ENCODE measurements around the gene TMEM72.

Gene TMEM72

DNA sequence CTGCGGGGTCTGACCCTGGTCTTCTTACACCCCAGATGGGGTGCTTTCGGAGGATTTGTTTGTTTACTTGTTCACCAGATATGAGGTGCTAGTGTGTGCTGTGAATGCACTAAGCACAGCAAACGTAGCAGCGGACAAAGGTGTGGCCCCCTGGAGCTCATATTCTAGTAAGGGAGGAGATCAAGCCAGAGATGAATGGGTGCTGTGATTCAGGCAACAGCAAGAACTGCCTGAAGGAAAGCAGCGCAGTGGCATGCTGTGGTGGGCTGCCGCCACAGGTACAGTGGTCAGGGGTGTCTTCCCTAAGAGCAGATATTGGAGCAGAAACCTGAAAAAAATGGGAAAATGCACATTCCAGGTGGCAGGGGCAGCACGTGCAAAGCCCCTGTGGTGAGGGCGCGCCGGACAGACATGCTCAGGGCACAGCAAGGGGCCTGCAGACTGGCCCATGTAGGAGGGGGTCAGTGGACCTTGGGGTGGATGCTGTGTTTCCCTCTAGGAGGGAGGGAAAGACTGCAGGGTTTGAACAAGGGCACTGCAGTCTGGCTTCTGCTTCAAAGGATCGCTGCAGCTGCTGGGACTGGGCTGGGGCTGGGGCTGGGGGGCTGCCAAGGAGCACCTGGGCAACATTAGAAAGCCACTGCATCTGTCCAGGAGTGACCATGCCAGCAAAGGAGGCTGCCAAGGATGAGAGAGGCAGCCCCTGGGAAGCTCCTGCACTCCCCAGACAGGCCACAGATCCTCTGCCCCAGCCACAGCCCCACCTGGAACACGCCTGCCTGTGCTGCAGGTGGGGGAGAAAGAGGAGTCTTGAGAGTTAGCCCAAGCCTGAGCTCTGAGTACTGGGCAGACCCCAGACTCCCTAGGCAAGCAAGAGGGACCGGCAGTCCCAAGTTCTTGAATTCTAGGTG is 68.4 kb downstream of the TMEM72 start:
- H3K4me3 ChIP-seq (ENCODE audit: low read depth, low read length): no peak overlapping the region
- no peak for DNase-seq (ENCODE audit: low read depth)
- TF ChIP-seq, protein P1, sequence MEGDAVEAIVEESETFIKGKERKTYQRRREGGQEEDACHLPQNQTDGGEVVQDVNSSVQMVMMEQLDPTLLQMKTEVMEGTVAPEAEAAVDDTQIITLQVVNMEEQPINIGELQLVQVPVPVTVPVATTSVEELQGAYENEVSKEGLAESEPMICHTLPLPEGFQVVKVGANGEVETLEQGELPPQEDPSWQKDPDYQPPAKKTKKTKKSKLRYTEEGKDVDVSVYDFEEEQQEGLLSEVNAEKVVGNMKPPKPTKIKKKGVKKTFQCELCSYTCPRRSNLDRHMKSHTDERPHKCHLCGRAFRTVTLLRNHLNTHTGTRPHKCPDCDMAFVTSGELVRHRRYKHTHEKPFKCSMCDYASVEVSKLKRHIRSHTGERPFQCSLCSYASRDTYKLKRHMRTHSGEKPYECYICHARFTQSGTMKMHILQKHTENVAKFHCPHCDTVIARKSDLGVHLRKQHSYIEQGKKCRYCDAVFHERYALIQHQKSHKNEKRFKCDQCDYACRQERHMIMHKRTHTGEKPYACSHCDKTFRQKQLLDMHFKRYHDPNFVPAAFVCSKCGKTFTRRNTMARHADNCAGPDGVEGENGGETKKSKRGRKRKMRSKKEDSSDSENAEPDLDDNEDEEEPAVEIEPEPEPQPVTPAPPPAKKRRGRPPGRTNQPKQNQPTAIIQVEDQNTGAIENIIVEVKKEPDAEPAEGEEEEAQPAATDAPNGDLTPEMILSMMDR (IDR thresholded peaks at IDR 0.05; ENCODE audit: control insufficient read depth, extremely low read depth, insufficient read depth): no peak

DNA sequence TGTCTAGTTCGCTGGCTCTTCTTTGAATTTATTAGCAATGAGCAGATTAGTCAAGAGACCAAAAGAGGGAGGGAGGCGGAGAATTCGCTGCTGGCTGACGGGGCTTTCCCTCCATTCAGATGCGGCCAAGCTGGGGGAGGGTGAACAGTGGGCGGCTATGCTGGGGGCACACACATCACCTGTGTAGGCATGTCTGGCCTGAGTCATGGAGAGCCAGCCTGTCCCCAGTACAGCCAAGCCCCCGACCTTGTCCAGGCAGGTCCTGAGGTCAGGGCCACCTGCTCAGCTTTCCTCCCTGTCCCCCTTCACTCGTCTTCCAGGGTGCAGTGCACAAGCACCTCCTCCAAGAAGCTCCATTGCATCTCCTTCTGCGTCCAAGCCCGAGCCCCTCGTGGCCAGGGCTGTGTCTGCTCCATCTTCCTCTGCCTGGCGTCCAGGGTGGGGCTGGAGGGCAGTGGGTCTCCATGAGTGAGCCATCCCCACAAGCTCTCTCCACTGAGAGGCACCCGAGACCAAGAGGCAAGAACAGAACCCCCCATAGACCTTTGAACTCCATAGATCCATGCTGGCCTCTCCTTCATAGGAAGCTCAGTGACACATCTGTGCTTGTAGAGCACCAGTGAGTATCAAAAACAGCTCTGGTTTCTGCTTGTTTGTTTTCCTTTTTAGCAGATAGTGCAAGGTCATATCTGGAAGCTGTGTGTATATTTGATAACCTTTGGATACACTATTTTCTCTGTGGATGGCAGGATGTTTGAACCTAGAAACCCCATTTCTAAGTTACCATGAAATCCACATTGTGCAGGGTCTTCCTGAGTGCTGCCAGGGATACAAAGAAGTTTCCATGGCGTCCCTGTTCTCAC is 69.4 kb downstream of the TMEM72 start:
- DNase-seq (ENCODE audit: low read depth): no peak
- no peak overlapping the region for H3K4me3 ChIP-seq (ENCODE audit: low read depth, low read length)
- TF ChIP-seq, protein P1 (IDR thresholded peaks at IDR 0.05; ENCODE audit: control insufficient read depth, extremely low read depth, insufficient read depth): no peak

DNA sequence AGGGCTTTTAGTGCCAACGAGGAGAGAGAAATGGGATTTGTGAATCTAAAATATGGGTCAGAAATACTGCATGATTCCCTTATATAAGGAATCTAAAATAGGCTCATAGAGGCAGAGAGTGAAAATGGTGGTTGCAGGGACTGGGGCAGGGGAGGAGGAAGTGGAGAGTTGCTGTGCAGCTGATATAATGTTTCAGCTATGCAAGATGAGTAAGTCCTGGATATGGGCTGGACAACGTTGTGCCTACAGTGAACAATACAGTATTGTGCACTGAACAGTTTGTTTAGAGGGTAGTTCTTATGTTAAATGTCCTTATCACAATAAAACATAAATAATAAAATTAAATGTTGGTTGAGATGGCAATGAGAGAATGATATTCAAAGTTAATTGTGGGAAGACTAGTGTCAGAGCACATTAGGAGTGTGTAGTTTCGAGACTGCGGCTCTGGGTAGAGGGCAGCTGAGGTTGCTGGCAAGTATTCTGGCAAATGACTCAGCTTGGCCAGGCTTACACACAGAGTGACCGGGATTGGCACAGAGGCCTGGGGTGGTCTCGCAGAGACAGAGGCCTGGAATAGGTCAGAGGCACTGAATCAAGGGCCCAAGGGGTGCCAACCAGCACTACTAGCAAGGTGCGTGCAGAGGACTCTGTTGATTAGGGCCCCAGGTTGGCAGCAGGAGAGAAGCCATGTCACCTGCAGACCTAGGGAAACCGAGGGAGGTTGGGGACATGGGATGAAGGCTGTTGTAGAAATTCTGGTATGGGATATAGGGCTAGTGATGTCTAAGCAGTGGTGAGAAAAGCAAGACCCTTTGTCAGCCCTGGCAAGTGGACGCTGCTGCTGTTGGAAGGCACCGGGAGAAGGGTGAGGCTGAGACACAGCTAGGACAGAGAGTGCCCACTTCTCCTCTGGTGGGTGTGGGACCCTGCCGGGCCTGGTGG is 70.3 kb downstream of the TMEM72 start:
- H3K4me3 ChIP-seq (ENCODE audit: low read depth, low read length): no peak overlapping the region
- TF ChIP-seq, protein P1 (IDR thresholded peaks at IDR 0.05; ENCODE audit: control insufficient read depth, extremely low read depth, insufficient read depth): no peak
- DNase-seq (ENCODE audit: low read depth): no peak

DNA sequence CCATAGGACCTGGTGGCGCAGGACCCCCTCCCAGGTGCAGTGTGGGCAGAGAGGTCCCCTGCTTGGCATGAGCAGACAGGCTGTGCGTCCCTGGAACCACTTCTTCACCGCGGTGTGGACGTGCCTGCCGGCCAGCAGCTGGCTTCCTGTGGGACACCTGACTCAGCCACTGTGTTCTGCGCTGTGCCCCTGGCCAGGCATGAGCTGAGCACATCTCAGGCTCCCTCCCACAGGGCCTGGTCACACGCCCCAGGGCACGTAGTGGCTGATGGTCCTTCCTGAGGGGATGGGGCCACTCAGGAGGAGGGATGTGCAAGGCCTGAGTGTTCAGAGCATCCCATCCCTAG is 71.0 kb downstream of the TMEM72 start:
- TF ChIP-seq, protein P1 (IDR thresholded peaks at IDR 0.05; ENCODE audit: control insufficient read depth, extremely low read depth, insufficient read depth): no peak
- no peak for DNase-seq (ENCODE audit: low read depth)
- no peak overlapping the region for H3K4me3 ChIP-seq (ENCODE audit: low read depth, low read length)

DNA sequence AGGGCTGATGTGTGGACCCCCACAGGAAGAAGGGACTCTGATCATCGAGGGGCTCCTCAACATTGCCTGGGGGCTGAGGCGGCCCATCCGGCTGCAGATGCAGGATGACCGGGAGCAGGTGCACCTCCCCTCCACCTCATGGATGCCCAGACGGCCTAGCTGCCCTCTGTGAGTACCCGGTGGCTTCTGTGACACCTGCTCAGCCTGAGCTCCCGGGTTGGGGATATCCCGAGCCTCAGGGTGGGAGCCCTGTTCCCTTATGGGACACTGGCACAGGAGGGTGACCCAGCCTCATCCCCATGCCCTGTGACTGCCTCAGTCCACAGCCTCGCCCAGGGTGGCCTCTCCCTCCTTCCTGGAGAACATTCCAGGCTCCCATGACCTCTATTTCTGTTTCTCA is 71.4 kb downstream of the TMEM72 start:
- TF ChIP-seq, protein P1 (IDR thresholded peaks at IDR 0.05; ENCODE audit: control insufficient read depth, extremely low read depth, insufficient read depth): no peak
- no peak for DNase-seq (ENCODE audit: low read depth)
- no peak overlapping the region for H3K4me3 ChIP-seq (ENCODE audit: low read depth, low read length)
